GM23338 (cell line): ENCODE data around the gene FGF13.

Source experiments
- CREB1 ChIP-seq: fragments of 250-450 bp; sonication (Bioruptor Pico); IDR thresholded peaks from 2 replicates; pipeline ENCODE4 v1.5.0; 2020; ENCODE audit warnings: low read depth, mild to moderate bottlenecking, moderate library complexity
- CTCF ChIP-seq, 2 experiments: fragments of 200-600 bp in 1 of 2; sonication (generic) in 1 of 2; conservative IDR thresholded peaks; 2 replicates each; pipeline versions ENCODE4 v1.5.1 to v1.6.1; 2016 to 2017; ENCODE audit warnings: antibody characterized with exemption in 2 of 2, low read depth in 2 of 2, mild to moderate bottlenecking in 2 of 2, moderate library complexity in 1 of 2
- ETS1 ChIP-seq: IDR thresholded peaks from 2 replicates; pipeline ENCODE4 v1.6.1; 2016; ENCODE audit warnings: antibody characterized with exemption
- EZH2 ChIP-seq: fragments of 200-600 bp; sonication (generic); IDR thresholded peaks from one replicate; pipeline ENCODE4 v1.8.0; 2017; ENCODE audit warnings: antibody characterized with exemption, mild to moderate bottlenecking, low read depth; ENCODE audit not compliant: unreplicated experiment
- EZH2phosphoT487 ChIP-seq: fragments of 200-600 bp; sonication (generic); IDR thresholded peaks from one replicate; pipeline ENCODE4 v1.8.1; 2018; ENCODE audit warnings: antibody characterized with exemption; ENCODE audit not compliant: unreplicated experiment
- JUNB ChIP-seq: IDR thresholded peaks from one replicate; pipeline ENCODE4 v1.6.1; 2016; ENCODE audit warnings: antibody characterized with exemption; ENCODE audit not compliant: unreplicated experiment
- POLR2AphosphoS5 ChIP-seq: IDR thresholded peaks from 2 replicates; pipeline ENCODE4 v1.6.1; 2016; ENCODE audit warnings: antibody characterized with exemption, low read depth
- REST ChIP-seq: IDR thresholded peaks from one replicate; pipeline ENCODE4 v1.6.1; 2018; ENCODE audit warnings: antibody characterized with exemption; ENCODE audit not compliant: unreplicated experiment
- STAT1 ChIP-seq: IDR thresholded peaks from one replicate; pipeline ENCODE4 v1.6.1; 2016; ENCODE audit warnings: antibody characterized with exemption; ENCODE audit not compliant: unreplicated experiment
- ZNF331 ChIP-seq: fragments of 250-450 bp; sonication (Bioruptor Pico); IDR thresholded peaks from 2 replicates; pipeline ENCODE4 v1.5.0; 2020; ENCODE audit warnings: low read depth, mild to moderate bottlenecking, moderate library complexity
- ZNF462 ChIP-seq: fragments of 250-450 bp; sonication (Bioruptor Pico); IDR thresholded peaks from 2 replicates; pipeline ENCODE4 v1.5.0; 2020; ENCODE audit warnings: mild to moderate bottlenecking, moderate library complexity

- TF ChIP-seq POLR2AphosphoS5 (no peak), CTCF (conservative IDR thresholded peaks at IDR 0.05; ENCODE audit: low read depth in 2 of 2) (no peak), EZH2phosphoT487 (no peak), CREB1 (CRISPR knock-in tag) (no peak), JUNB (no peak), EZH2 (no peak), REST (no peak), ZNF462 (no peak), STAT1 (no peak), ETS1 (no peak), ZNF331 (no peak)
Measured at GRCh38 chrX:138651494-138651893, 60.0 kb downstream of the FGF13 start.
